HEK293 (cell line): Measurements from ENCODE around the gene ASPHD1.
A peak's percentile ranks its signal among the peaks of the same experiment; 100 is the strongest.

ENCODE experiments used
- CTCF ChIA-PET: fragments of 350-600 bp; formaldehyde crosslinking; extraction: SDS; loops from one replicate; lab custom pipeline; 2021; ENCODE audit warnings: antibody characterized with exemption; lab: Yijun Ruan, JAX
- POLR2A ChIA-PET: fragments of 300-600 bp; formaldehyde crosslinking; extraction: SDS; loops from one replicate; lab custom pipeline; 2020; ENCODE audit warnings: antibody characterized with exemption, inconsistent platforms; lab: Yijun Ruan, JAX
- H3K27ac ChIP-seq: fragments of 200-500 bp; sonication (Bioruptor generic); 2 replicates; pipeline ENCODE4 v1.5.1; 2014; ENCODE audit warnings: low read depth, low read length, control low read depth, inconsistent platforms; ENCODE audit errors: extremely low read depth
- H3K36me3 ChIP-seq, 2 experiments: fragments of 200-500 bp in 1 of 2; sonication (Bioruptor generic) in 1 of 2; 1 replicate in 1 of 2; 2 replicates in 1 of 2; pipeline ENCODE4 v1.5.1; 2014 to 2017; ENCODE audit warnings: inconsistent platforms in 2 of 2, low read length in 2 of 2; ENCODE audit not compliant: control insufficient read depth in 2 of 2, insufficient read depth in 1 of 2
- H3K4me1 ChIP-seq: fragments of 200-500 bp; sonication (Bioruptor generic); 2 replicates; pipeline ENCODE4 v1.5.1; 2014; ENCODE audit warnings: mild to moderate bottlenecking, low read length, inconsistent platforms; ENCODE audit not compliant: control insufficient read depth, insufficient read depth
- H3K4me3 ChIP-seq: 2 replicates; pipeline ENCODE4 v1.5.1; 2011; ENCODE audit warnings: low read depth, mild to moderate bottlenecking, control low read depth, low read length, moderate library complexity
- H3K9me3 ChIP-seq: fragments of 200-500 bp; sonication (Bioruptor generic); 2 replicates; pipeline ENCODE4 v1.5.1; 2014; ENCODE audit warnings: low read depth, low read length, inconsistent platforms; ENCODE audit not compliant: control insufficient read depth, insufficient read depth
- KLF7 ChIP-seq: fragments of 450-650 bp; formaldehyde crosslinking; IDR thresholded peaks from 2 replicates; pipeline ENCODE4 v1.5.1; 2016; ENCODE audit warnings: missing biosample characterization, missing genetic modification characterization, borderline replicate concordance
- MYNN ChIP-seq: fragments of 450-650 bp; formaldehyde crosslinking; IDR thresholded peaks from 2 replicates; pipeline ENCODE4 v1.5.1; 2016; ENCODE audit warnings: missing biosample characterization, missing genetic modification characterization, borderline replicate concordance
- SCRT2 ChIP-seq: fragments of 450-650 bp; formaldehyde crosslinking; IDR thresholded peaks from 2 replicates; pipeline ENCODE4 v1.5.1; 2016; ENCODE audit warnings: missing biosample characterization, missing genetic modification characterization
- SETDB1 ChIP-seq: IDR thresholded peaks from one replicate; pipeline ENCODE4 v1.6.1; 2017; ENCODE audit warnings: mild to moderate bottlenecking, low read length, moderate library complexity, mixed read lengths; ENCODE audit not compliant: insufficient read length
- ZNF175 ChIP-seq: fragments of 450-650 bp; formaldehyde crosslinking; IDR thresholded peaks from 2 replicates; pipeline ENCODE4 v1.5.1; 2016; ENCODE audit warnings: missing biosample characterization, missing genetic modification characterization
- ZNF211 ChIP-seq: fragments of 450-650 bp; formaldehyde crosslinking; IDR thresholded peaks from 2 replicates; pipeline ENCODE4 v1.5.1; 2016; ENCODE audit warnings: low read depth, missing biosample characterization, missing genetic modification characterization
- ZNF223 ChIP-seq: fragments of 450-650 bp; formaldehyde crosslinking; IDR thresholded peaks from 2 replicates; pipeline ENCODE4 v1.5.1; 2016; ENCODE audit warnings: missing biosample characterization, missing genetic modification characterization
- ZNF248 ChIP-seq: fragments of 450-650 bp; formaldehyde crosslinking; IDR thresholded peaks from 2 replicates; pipeline ENCODE4 v1.5.1; 2017; ENCODE audit warnings: missing biosample characterization, missing genetic modification characterization
- ZNF362 ChIP-seq: fragments of 450-650 bp; formaldehyde crosslinking; IDR thresholded peaks from 2 replicates; pipeline ENCODE4 v1.5.1; 2016; ENCODE audit warnings: missing biosample characterization, missing genetic modification characterization
- ZNF548 ChIP-seq: fragments of 450-650 bp; formaldehyde crosslinking; IDR thresholded peaks from 2 replicates; pipeline ENCODE4 v1.5.1; 2016; ENCODE audit warnings: missing biosample characterization, missing genetic modification characterization
- ZNF571 ChIP-seq: fragments of 450-650 bp; formaldehyde crosslinking; IDR thresholded peaks from 2 replicates; pipeline ENCODE4 v1.5.0; 2017; ENCODE audit warnings: missing biosample characterization, missing genetic modification characterization
- ZNF610 ChIP-seq: fragments of 450-650 bp; formaldehyde crosslinking; IDR thresholded peaks from 2 replicates; pipeline ENCODE4 v1.5.1; 2016; ENCODE audit warnings: missing biosample characterization, missing genetic modification characterization, borderline replicate concordance
- ZNF658 ChIP-seq: fragments of 450-650 bp; formaldehyde crosslinking; IDR thresholded peaks from 2 replicates; pipeline ENCODE4; 2016; ENCODE audit warnings: missing biosample characterization, missing genetic modification characterization
- ZNF660 ChIP-seq: fragments of 450-650 bp; IDR thresholded peaks from 2 replicates; pipeline ENCODE4 v1.5.1; 2018; ENCODE audit warnings: missing biosample characterization, mild to moderate bottlenecking, missing genetic modification characterization
- ZNF776 ChIP-seq: fragments of 450-650 bp; formaldehyde crosslinking; IDR thresholded peaks from 2 replicates; pipeline ENCODE4 v1.5.0; 2017; ENCODE audit warnings: missing biosample characterization, missing genetic modification characterization, borderline replicate concordance
- ZNF837 ChIP-seq: fragments of 450-650 bp; formaldehyde crosslinking; IDR thresholded peaks from 2 replicates; pipeline ENCODE4 v1.5.1; 2016; ENCODE audit warnings: missing biosample characterization, missing genetic modification characterization
- ZSCAN18 ChIP-seq: fragments of 450-650 bp; formaldehyde crosslinking; IDR thresholded peaks from 2 replicates; pipeline ENCODE4 v1.5.1; 2016; ENCODE audit warnings: missing biosample characterization, missing genetic modification characterization
- TF ChIP-seq, protein P1 (sequence below): fragments of 450-650 bp; formaldehyde crosslinking; IDR thresholded peaks from 2 replicates; pipeline ENCODE4 v1.5.1; 2016; ENCODE audit warnings: missing biosample characterization, missing genetic modification characterization
- TF ChIP-seq, protein P2 (sequence below): fragments of 450-650 bp; formaldehyde crosslinking; IDR thresholded peaks from 2 replicates; pipeline ENCODE4 v1.5.1; 2016; ENCODE audit warnings: missing biosample characterization, missing genetic modification characterization
- TF ChIP-seq, protein P3 (sequence below): fragments of 450-650 bp; formaldehyde crosslinking; IDR thresholded peaks from 2 replicates; pipeline ENCODE4 v1.5.1; 2016; ENCODE audit warnings: missing biosample characterization, missing genetic modification characterization, borderline replicate concordance
- TF ChIP-seq, protein P4 (sequence below): IDR thresholded peaks from 2 replicates; pipeline ENCODE4 v1.6.1; 2011; ENCODE audit warnings: mild to moderate bottlenecking, low read depth, low read length, borderline replicate concordance
- TF ChIP-seq, protein P5 (sequence below): fragments of 450-650 bp; formaldehyde crosslinking; IDR thresholded peaks from 2 replicates; pipeline ENCODE4 v1.5.1; 2016; ENCODE audit warnings: missing biosample characterization, missing genetic modification characterization

The ASPHD1 gene

DNA sequence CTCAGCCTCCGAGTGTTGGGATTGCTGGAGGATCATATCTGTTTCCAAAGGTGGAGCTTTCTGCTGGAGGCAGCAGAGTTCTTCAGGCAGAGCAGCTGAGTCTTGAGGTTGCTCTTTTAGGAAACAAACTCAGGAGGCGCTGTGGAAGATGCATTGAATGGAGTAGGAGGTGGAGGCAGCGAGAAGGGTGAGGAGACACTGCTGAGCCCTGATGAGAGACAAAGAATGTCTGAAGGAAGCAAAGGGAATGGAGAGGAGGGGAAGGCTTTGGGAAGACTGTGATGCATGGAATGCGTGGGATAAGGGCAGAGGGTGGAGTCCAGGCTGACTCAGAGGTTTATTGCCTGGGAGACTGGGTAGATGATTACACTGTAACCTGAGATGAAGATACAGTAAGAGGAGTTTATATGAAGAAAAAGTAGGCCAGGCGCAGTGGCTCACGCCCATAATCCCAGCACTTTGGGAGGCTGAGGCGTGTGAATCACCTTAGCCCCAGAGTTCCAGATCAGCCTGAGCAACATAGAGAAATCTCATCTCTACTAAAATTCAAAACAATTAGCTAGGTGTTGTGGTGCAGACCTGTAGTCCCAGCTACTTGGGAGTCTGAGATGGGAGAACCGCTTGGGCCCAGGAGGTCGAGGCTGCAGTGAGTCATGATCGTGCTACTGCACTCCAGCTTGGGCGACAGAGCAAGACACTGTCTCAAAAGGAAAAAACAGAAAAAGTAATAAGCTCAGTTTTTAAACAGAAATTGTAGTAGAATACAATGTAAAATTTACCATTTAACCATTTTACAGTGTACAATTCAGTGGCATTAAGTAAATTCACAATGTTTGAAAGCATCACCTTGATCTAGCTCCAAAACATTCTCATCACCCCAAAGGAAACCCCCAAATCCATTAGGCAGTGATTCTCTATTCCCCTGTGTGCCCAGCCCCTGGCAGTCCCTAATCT, 43.8 kb downstream of the ASPHD1 start:
- Histone ChIP-seq H3K9me3 (no peaks in the 10 kb centered on the region), H3K36me3 (no peaks in the 10 kb centered on the region), H3K4me1 (peaks cover 7% of the 10 kb centered on the region; the same call in 1 of the 2 replicates), H3K27ac (peak overlapping the region; percentile 60), H3K4me3 (peak overlapping the region; percentile 24)
- POLR2A ChIA-PET: interaction anchor here (0.7 to 3.2 kb wide), 10 partner anchors 17 to 136 kb away, joined by 3 to 24 read pairs (median 4); partner anchors contain the start of genes HIRIP3, KCTD13, TAOK2 and TMEM219
- CTCF ChIA-PET: interaction anchor here (0.6 to 2.5 kb wide), 15 partner anchors 10 to 96 kb away, joined by 3 to 16 read pairs (median 4); partner anchors contain the start of genes KCTD13 and TMEM219
- TF ChIP-seq, protein P1, sequence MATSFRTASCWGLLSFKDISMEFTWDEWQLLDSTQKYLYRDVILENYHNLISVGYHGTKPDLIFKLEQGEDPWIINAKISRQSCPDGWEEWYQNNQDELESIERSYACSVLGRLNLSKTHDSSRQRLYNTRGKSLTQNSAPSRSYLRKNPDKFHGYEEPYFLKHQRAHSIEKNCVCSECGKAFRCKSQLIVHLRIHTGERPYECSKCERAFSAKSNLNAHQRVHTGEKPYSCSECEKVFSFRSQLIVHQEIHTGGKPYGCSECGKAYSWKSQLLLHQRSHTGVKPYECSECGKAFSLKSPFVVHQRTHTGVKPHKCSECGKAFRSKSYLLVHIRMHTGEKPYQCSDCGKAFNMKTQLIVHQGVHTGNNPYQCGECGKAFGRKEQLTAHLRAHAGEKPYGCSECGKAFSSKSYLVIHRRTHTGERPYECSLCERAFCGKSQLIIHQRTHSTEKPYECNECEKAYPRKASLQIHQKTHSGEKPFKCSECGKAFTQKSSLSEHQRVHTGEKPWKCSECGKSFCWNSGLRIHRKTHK (tag by site-specific recombination): no peak
- TF ChIP-seq ZNF223 (tag by site-specific recombination): no peak
- TF ChIP-seq ZNF175 (tag by site-specific recombination): no peak
- TF ChIP-seq, protein P2, sequence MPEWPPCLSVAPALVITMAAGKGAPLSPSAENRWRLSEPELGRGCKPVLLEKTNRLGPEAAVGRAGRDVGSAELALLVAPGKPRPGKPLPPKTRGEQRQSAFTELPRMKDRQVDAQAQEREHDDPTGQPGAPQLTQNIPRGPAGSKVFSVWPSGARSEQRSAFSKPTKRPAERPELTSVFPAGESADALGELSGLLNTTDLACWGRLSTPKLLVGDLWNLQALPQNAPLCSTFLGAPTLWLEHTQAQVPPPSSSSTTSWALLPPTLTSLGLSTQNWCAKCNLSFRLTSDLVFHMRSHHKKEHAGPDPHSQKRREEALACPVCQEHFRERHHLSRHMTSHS: no peak
- TF ChIP-seq ZNF660 (tag by site-specific recombination): peak; percentile 90
- TF ChIP-seq MYNN (tag by site-specific recombination): no peak
- TF ChIP-seq SCRT2 (tag by site-specific recombination): peak; percentile 39; the same call in 1 of the 2 replicates
- TF ChIP-seq ZNF211 (tag by site-specific recombination): no peak
- no peak for TF ChIP-seq ZNF837 (tag by site-specific recombination)
- TF ChIP-seq ZNF248 (tag by site-specific recombination): no peak
- TF ChIP-seq ZNF362 (tag by site-specific recombination): 0 out of 2 replicates have a peak, but pooled peaks have one; percentile 10
- TF ChIP-seq ZNF548 (tag by site-specific recombination): no peak
- TF ChIP-seq KLF7 (tag by site-specific recombination): peak; percentile 98
- TF ChIP-seq ZSCAN18: no peak
- no peak for TF ChIP-seq ZNF571 (tag by site-specific recombination)
- TF ChIP-seq, protein P3, sequence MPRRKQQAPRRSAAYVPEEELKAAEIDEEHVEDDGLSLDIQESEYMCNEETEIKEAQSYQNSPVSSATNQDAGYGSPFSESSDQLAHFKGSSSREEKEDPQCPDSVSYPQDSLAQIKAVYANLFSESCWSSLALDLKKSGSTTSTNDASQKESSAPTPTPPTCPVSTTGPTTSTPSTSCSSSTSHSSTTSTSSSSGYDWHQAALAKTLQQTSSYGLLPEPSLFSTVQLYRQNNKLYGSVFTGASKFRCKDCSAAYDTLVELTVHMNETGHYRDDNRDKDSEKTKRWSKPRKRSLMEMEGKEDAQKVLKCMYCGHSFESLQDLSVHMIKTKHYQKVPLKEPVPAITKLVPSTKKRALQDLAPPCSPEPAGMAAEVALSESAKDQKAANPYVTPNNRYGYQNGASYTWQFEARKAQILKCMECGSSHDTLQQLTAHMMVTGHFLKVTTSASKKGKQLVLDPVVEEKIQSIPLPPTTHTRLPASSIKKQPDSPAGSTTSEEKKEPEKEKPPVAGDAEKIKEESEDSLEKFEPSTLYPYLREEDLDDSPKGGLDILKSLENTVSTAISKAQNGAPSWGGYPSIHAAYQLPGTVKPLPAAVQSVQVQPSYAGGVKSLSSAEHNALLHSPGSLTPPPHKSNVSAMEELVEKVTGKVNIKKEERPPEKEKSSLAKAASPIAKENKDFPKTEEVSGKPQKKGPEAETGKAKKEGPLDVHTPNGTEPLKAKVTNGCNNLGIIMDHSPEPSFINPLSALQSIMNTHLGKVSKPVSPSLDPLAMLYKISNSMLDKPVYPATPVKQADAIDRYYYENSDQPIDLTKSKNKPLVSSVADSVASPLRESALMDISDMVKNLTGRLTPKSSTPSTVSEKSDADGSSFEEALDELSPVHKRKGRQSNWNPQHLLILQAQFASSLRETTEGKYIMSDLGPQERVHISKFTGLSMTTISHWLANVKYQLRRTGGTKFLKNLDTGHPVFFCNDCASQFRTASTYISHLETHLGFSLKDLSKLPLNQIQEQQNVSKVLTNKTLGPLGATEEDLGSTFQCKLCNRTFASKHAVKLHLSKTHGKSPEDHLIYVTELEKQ (tag by site-specific recombination): peak; percentile 60
- TF ChIP-seq, protein P4, sequence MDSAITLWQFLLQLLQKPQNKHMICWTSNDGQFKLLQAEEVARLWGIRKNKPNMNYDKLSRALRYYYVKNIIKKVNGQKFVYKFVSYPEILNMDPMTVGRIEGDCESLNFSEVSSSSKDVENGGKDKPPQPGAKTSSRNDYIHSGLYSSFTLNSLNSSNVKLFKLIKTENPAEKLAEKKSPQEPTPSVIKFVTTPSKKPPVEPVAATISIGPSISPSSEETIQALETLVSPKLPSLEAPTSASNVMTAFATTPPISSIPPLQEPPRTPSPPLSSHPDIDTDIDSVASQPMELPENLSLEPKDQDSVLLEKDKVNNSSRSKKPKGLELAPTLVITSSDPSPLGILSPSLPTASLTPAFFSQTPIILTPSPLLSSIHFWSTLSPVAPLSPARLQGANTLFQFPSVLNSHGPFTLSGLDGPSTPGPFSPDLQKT: no peak
- TF ChIP-seq ZNF776 (tag by site-specific recombination): no peak
- TF ChIP-seq, protein P5, sequence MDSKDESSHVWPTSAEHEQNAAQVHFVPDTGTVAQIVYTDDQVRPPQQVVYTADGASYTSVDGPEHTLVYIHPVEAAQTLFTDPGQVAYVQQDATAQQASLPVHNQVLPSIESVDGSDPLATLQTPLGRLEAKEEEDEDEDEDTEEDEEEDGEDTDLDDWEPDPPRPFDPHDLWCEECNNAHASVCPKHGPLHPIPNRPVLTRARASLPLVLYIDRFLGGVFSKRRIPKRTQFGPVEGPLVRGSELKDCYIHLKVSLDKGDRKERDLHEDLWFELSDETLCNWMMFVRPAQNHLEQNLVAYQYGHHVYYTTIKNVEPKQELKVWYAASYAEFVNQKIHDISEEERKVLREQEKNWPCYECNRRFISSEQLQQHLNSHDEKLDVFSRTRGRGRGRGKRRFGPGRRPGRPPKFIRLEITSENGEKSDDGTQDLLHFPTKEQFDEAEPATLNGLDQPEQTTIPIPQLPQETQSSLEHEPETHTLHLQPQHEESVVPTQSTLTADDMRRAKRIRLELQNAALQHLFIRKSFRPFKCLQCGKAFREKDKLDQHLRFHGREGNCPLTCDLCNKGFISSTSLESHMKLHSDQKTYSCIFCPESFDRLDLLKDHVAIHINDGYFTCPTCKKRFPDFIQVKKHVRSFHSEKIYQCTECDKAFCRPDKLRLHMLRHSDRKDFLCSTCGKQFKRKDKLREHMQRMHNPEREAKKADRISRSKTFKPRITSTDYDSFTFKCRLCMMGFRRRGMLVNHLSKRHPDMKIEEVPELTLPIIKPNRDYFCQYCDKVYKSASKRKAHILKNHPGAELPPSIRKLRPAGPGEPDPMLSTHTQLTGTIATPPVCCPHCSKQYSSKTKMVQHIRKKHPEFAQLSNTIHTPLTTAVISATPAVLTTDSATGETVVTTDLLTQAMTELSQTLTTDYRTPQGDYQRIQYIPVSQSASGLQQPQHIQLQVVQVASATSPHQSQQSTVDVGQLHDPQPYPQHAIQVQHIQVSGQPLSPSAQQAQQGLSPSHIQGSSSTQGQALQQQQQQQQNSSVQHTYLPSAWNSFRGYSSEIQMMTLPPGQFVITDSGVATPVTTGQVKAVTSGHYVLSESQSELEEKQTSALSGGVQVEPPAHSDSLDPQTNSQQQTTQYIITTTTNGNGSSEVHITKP: peak; percentile 71
- no peak for TF ChIP-seq ZNF610 (tag by site-specific recombination)
- peak; percentile 31 for TF ChIP-seq SETDB1
- TF ChIP-seq ZNF658 (tag by site-specific recombination): no peak
